ENCODE data around the gene PROSER3. TPM values are rescaled to one million over a fixed set of nuclear protein-coding genes. Genes with fewer than 3 reads are reported as not detected.

PROSER3 gene
- total and polyA plus RNA-seq, 8 donors, result 7.2 to 19.6 (median 8.6) TPM

- H3K36me3 ChIP-seq, result peaks cover 8 to 31% (median 27%) of the 10 kb centered on the region in 3 donors
- DNase-seq (peak in 3 of 6 donors; percentile 42 to 70 (median 48)), ATAC-seq (no peak), FAIRE-seq (no peak)
- no peak for TF ChIP-seq CTCF (IDR thresholded peaks at IDR 0.05)
- H3K27me3 ChIP-seq, result no peaks in the 10 kb centered on the region
- H3K9me3 ChIP-seq, result no peaks in the 10 kb centered on the region
- H3K4me3 ChIP-seq, result peak overlapping the region in 2 of 4 donors; percentile 89 to 92
- 69 to 80% methylated on average over 30 to 32 of the region's 32 CpGs for WGBS, 2 donors
- H3K4me1 ChIP-seq, result peaks cover 6 to 15% (median 8%) of the 10 kb centered on the region in 3 donors
- no peak overlapping the region for H3K27ac ChIP-seq
- intact Hi-C loops (cut with DNase I), result loop anchor here in 1 of 3 donors (10.0 kb wide), 1 partner anchor 175 kb away; the partner anchor contains the start of gene TMEM147
Measured at GRCh38 chr19:35719402-35720162, 38.4 kb upstream of the PROSER3 start.

GRCh38 chr19:35720163-35720524 lies 37.8 kb upstream of the PROSER3 start:
- intact Hi-C loops (cut with DNase I), result loop anchor here in 1 of 3 donors (10.0 kb wide), 1 partner anchor 175 kb away; the partner anchor contains the start of gene TMEM147
- no peak for ATAC-seq
- no peak for FAIRE-seq
- TF ChIP-seq CTCF (IDR thresholded peaks at IDR 0.05), result no peak
- H3K36me3 ChIP-seq, result peaks cover 8 to 36% (median 32%) of the 10 kb centered on the region in 3 donors
- no peaks in the 10 kb centered on the region for H3K9me3 ChIP-seq
- no peak for DNase-seq
- no peaks in the 10 kb centered on the region for H3K27me3 ChIP-seq
- peaks cover 6 to 15% (median 8%) of the 10 kb centered on the region in 3 donors for H3K4me1 ChIP-seq
- WGBS, 2 donors, result 83 to 87% methylated on average over 9 of the region's 9 CpGs
- no peak overlapping the region for H3K4me3 ChIP-seq
- H3K27ac ChIP-seq, result no peak overlapping the region

- intact Hi-C loops (cut with DNase I), result loop anchor here in 1 of 3 donors (10.0 kb wide), 1 partner anchor 176 kb away; the partner anchor contains the start of gene TMEM147
- WGBS, 2 donors, result 87 to 89% methylated on average over 17 of the region's 17 CpGs
Measured at GRCh38 chr19:35720648-35721047, 37.3 kb upstream of the PROSER3 start.

GRCh38 chr19:35721374-35721773 lies 36.6 kb upstream of the PROSER3 start:
- Histone ChIP-seq H3K4me3 (no peak overlapping the region), H3K9me3 (no peaks in the 10 kb centered on the region), H3K27me3 (no peaks in the 10 kb centered on the region), H3K27ac (no peak overlapping the region), H3K4me1 (peaks cover 0 to 7% (median 0%) of the 10 kb centered on the region in 3 donors), H3K36me3 (peaks cover 8 to 49% (median 43%) of the 10 kb centered on the region in 3 donors)
- WGBS, 2 donors, result 92 to 93% methylated on average over 16 of the region's 16 CpGs
- FAIRE-seq (no peak), ATAC-seq (no peak), DNase-seq (peak in 3 of 6 donors; percentile 15 to 65 (median 23))
- intact Hi-C loops (cut with DNase I), result loop anchor here in 1 of 3 donors (10.0 kb wide), 1 partner anchor 177 kb away; the partner anchor contains the start of gene TMEM147
- no peak for TF ChIP-seq CTCF (IDR thresholded peaks at IDR 0.05)

More at GRCh38 chr19:35720648-35721047, 37.3 kb upstream of the PROSER3 start:
- Histone ChIP-seq H3K27ac (no peak overlapping the region), H3K27me3 (no peaks in the 10 kb centered on the region), H3K4me3 (no peak overlapping the region), H3K9me3 (no peaks in the 10 kb centered on the region), H3K36me3 (peaks cover 8 to 41% (median 37%) of the 10 kb centered on the region in 3 donors), H3K4me1 (peaks cover 3 to 11% (median 3%) of the 10 kb centered on the region in 3 donors)
- DNase-seq (peak in 3 of 6 donors; percentile 30 to 77 (median 45)), ATAC-seq (no peak), FAIRE-seq (no peak)
- TF ChIP-seq CTCF (IDR thresholded peaks at IDR 0.05), result no peak
